Body of pancreas (tissue), 4 donors: Measurements from ENCODE around the gene PUSL1. TPM values are rescaled to one million over a fixed set of nuclear protein-coding genes. Genes with fewer than 3 reads are reported as not detected.

Experiments used
- ATAC-seq: fragments of 150-250 bp; one replicate; pipeline ENCODE4 v1.9.1; 2016
- DNase-seq, 4 donors: peaks; one replicate each; pipeline ENCODE4 v3.0.0-alpha.2; 2019
- H3K27ac ChIP-seq, 4 donors: fragments of 200-600 bp; sonication (generic); 1 replicate in 3 of 4; 2 replicates in 1 of 4; pipeline versions ENCODE4 v1.5.1 to v1.6.1; 2016 to 2019; ENCODE audit warnings: mild to moderate bottlenecking in 1 of 4, mixed read lengths in 1 of 4, moderate library complexity in 1 of 4
- H3K27me3 ChIP-seq, 2 donors: fragments of 200-600 bp; sonication (generic); one replicate each; pipeline ENCODE4 v1.6.0; 2016; ENCODE audit warnings: mild to moderate bottlenecking in 1 of 2
- H3K36me3 ChIP-seq, 2 donors: fragments of 200-600 bp; sonication (generic); replicated peaks in 1 of 2; 2 replicates each; pipeline ENCODE4 v1.5.1; 2016; ENCODE audit warnings: low read depth in 2 of 2; ENCODE audit not compliant: insufficient read depth in 1 of 2
- H3K4me1 ChIP-seq: fragments of 200-600 bp; sonication (generic); one replicate; pipeline ENCODE4 v1.6.0; 2016
- H3K4me3 ChIP-seq, 2 donors: fragments of 200-600 bp; sonication (generic); 1 replicate in 1 of 2; 2 replicates in 1 of 2; pipeline ENCODE4 v1.5.1; 2016 to 2019
- H3K9me3 ChIP-seq, 3 donors: fragments of 200-600 bp; sonication (generic); 1 replicate in 2 of 3; 2 replicates in 1 of 3; pipeline ENCODE4 v1.5.1; 2016
- CTCF ChIP-seq, 7 experiments: fragments of 450-650 bp in 4 of 7; fragments of 200-600 bp in 3 of 7; sonication (generic) in 3 of 7; IDR thresholded peaks; one replicate each; pipeline ENCODE4 v1.5.1; 2016 to 2019; ENCODE audit warnings: antibody characterized with exemption in 7 of 7
- POLR2A ChIP-seq, 3 donors: fragments of 450-650 bp; IDR thresholded peaks; one replicate each; pipeline ENCODE4 v1.6.1; 2016; ENCODE audit warnings: antibody characterized with exemption in 3 of 3, mild to moderate bottlenecking in 2 of 3
- WGBS, 2 donors: methylation state at CpG; one replicate each; pipeline ENCODE4 v1.1.5; 2017; 5-methylcytosine and 5-hydroxymethylcytosine counted together
- intact Hi-C: fragments of 100-400 bp; cut with DNase I; formaldehyde crosslinking; loops from one replicate; pipeline ENCODE4 v1.15.1; 2023
- total RNA-seq, 2 donors: library from RNA; depleted of rRNA; stranded (reverse); fragments of >200 nt; gene quantifications; one replicate each; pipeline ENCODE4 v1.1.0, GENCODE V29; 2016

PUSL1 gene
- total RNA-seq, 2 donors from 2014 or later = 20.2 to 20.8 TPM

- WGBS, 2 donors = 80 to 89% methylated on average over 16 of the region's 16 CpGs
- Histone ChIP-seq H3K4me3 (no peak overlapping the region), H3K27me3 (no peaks in the 10 kb centered on the region), H3K9me3 (no peaks in the 10 kb centered on the region), H3K27ac (no peak overlapping the region), H3K4me1 (no peaks in the 10 kb centered on the region), H3K36me3 (peaks cover 11 to 24% of the 10 kb centered on the region in 2 donors)
- no peak for TF ChIP-seq POLR2A (IDR thresholded peaks at IDR 0.05)
- no peak for TF ChIP-seq CTCF (IDR thresholded peaks at IDR 0.05)
- ATAC-seq = no peak
- intact Hi-C loops = no loop called here
- no peak for DNase-seq
Observed at GRCh38 chr1:1260843-1261560, 47.4 kb upstream of the PUSL1 start.

- Histone ChIP-seq H3K4me1 (no peaks in the 10 kb centered on the region), H3K9me3 (no peaks in the 10 kb centered on the region), H3K27me3 (no peaks in the 10 kb centered on the region), H3K27ac (no peak overlapping the region), H3K4me3 (no peak overlapping the region), H3K36me3 (peaks cover 11 to 24% of the 10 kb centered on the region in 2 donors)
- ATAC-seq = no peak
- WGBS, 2 donors = 87 to 93% methylated on average over 6 to 17 of the region's 17 CpGs
- TF ChIP-seq CTCF (IDR thresholded peaks at IDR 0.05) = no peak
- no peak for DNase-seq
- intact Hi-C loops = no loop called here
Observed at GRCh38 chr1:1262071-1262470, 46.3 kb upstream of the PUSL1 start.

- DNase-seq (no peak), ATAC-seq (no peak)
- no peaks in the 10 kb centered on the region for H3K9me3 ChIP-seq
- no peak overlapping the region for H3K4me3 ChIP-seq
- no peaks in the 10 kb centered on the region for H3K27me3 ChIP-seq
- no peak overlapping the region for H3K27ac ChIP-seq
- intact Hi-C loops = no loop called here
- TF ChIP-seq CTCF (IDR thresholded peaks at IDR 0.05) = no peak
- TF ChIP-seq POLR2A (IDR thresholded peaks at IDR 0.05) = no peak
- 87 to 94% methylated on average over 4 to 8 of the region's 8 CpGs for WGBS, 2 donors
- peaks cover 11 to 24% of the 10 kb centered on the region in 2 donors for H3K36me3 ChIP-seq
- H3K4me1 ChIP-seq = no peaks in the 10 kb centered on the region
Observed at GRCh38 chr1:1262758-1263157, 45.6 kb upstream of the PUSL1 start.

GRCh38 chr1:1264026-1264425, 44.4 kb upstream of the PUSL1 start:
- intact Hi-C loops = no loop called here
- H3K9me3 ChIP-seq = no peaks in the 10 kb centered on the region
- no peak overlapping the region for H3K27ac ChIP-seq
- WGBS, 2 donors = 85 to 90% methylated on average over 9 of the region's 9 CpGs
- TF ChIP-seq POLR2A (IDR thresholded peaks at IDR 0.05) = no peak
- no peak for TF ChIP-seq CTCF (IDR thresholded peaks at IDR 0.05)
- ATAC-seq (no peak), DNase-seq (no peak)
- H3K4me3 ChIP-seq = no peak overlapping the region
- H3K36me3 ChIP-seq = peaks cover 11 to 22% of the 10 kb centered on the region in 2 donors
- H3K4me1 ChIP-seq = no peaks in the 10 kb centered on the region
- no peaks in the 10 kb centered on the region for H3K27me3 ChIP-seq

- DNase-seq = no peak
- Histone ChIP-seq H3K4me1 (no peaks in the 10 kb centered on the region), H3K27me3 (no peaks in the 10 kb centered on the region), H3K9me3 (no peaks in the 10 kb centered on the region), H3K27ac (no peak overlapping the region), H3K36me3 (peaks cover 11 to 19% of the 10 kb centered on the region in 2 donors), H3K4me3 (no peak overlapping the region)
- intact Hi-C loops = no loop called here
- TF ChIP-seq POLR2A (IDR thresholded peaks at IDR 0.05) = no peak
- TF ChIP-seq CTCF (IDR thresholded peaks at IDR 0.05) = no peak
- ATAC-seq = no peak
- 90 to 93% methylated on average over 10 of the region's 10 CpGs for WGBS, 2 donors
Observed at GRCh38 chr1:1264868-1265272, 43.5 kb upstream of the PUSL1 start.
